GM18517 (cell line): ENCODE measurements around the gene SETDB1.

Experiments
- ATAC-seq: cut with Tn5 transposase; IDR thresholded peaks from one replicate; pipeline ENCODE4 v1.9.1; 2021; ENCODE audit warnings: mild to moderate bottlenecking, moderate library complexity; ENCODE audit not compliant: unreplicated experiment

The SETDB1 gene

GRCh38 chr1:151001602-151002001, 75.4 kb downstream of the SETDB1 start:
- ATAC-seq: no peak

- ATAC-seq: no peak
Observed at GRCh38 chr1:151002051-151002450, 75.9 kb downstream of the SETDB1 start.

- no peak for ATAC-seq
Observed at GRCh38 chr1:151002611-151003010, 76.4 kb downstream of the SETDB1 start.

- no peak for ATAC-seq
Observed at GRCh38 chr1:151003180-151003579, 77.0 kb downstream of the SETDB1 start.

GRCh38 chr1:151005729-151006319, 79.7 kb downstream of the SETDB1 start:
- no peak for ATAC-seq

- no peak for ATAC-seq
Observed at GRCh38 chr1:151006327-151007052, 80.3 kb downstream of the SETDB1 start, which contains the start of gene MINDY1. Gene MINDY1, minus strand, starts transcription at chr1:151006902. Its CDS starts 4,285 bp downstream, at chr1:151002617.

GRCh38 chr1:151007853-151008243, 81.7 kb downstream of the SETDB1 start:
- no peak for ATAC-seq

GRCh38 chr1:151008244-151009205, 82.4 kb downstream of the SETDB1 start, which contains the start of gene PRUNE1:
Gene PRUNE1, plus strand, starts transcription at chr1:151008449. Its CDS starts 184 bp downstream, at chr1:151008633.
- no peak for ATAC-seq

- ATAC-seq: no peak
Observed at GRCh38 chr1:151009206-151009587, 83.0 kb downstream of the SETDB1 start.

GRCh38 chr1:151009674-151010345, 83.6 kb downstream of the SETDB1 start:
- no peak for ATAC-seq

- ATAC-seq: no peak
Observed at GRCh38 chr1:151010346-151010726, 84.2 kb downstream of the SETDB1 start.

GRCh38 chr1:151011154-151011850, 85.1 kb downstream of the SETDB1 start:
- ATAC-seq: no peak

- ATAC-seq: no peak
Observed at GRCh38 chr1:151012684-151013471, 86.7 kb downstream of the SETDB1 start.

- ATAC-seq: no peak
Observed at GRCh38 chr1:151013518-151013917, 87.4 kb downstream of the SETDB1 start.
